ENCODE measurements around the gene KNCN. TPM values are rescaled to one million over a fixed set of nuclear protein-coding genes. Genes with fewer than 3 reads are reported as not detected.
A peak's percentile ranks its signal among the peaks of the same experiment; 100 is the strongest.

Gene KNCN
- total and polyA plus RNA-seq, 2 experiments from 2014 or later, result not detected

GRCh38 chr1:46558141-46558963 lies 6.9 kb upstream of the KNCN start:
- Mint-ChIP-seq H3K4me1 (peaks cover 10% of the 10 kb centered on the region), H3K9me3 (no peaks in the 10 kb centered on the region), H3K27me3 (ENCODE audit: insufficient read depth, low read depth, poor library complexity) (peaks cover 7% of the 10 kb centered on the region), H3K27ac (no peak overlapping the region), H3K4me3 (no peak overlapping the region; the same call in 2 of the 3 replicates), H3K36me3 (ENCODE audit: low read depth) (no peaks in the 10 kb centered on the region; the same call in 2 of the 3 replicates)
- Histone ChIP-seq H2AFZ (no peak overlapping the region), H4K20me1 (replicated peaks; ENCODE audit: insufficient read depth) (no peaks in the 10 kb centered on the region), H3K27ac (ENCODE audit: low read depth) (no peak overlapping the region), H3K4me2 (no peak overlapping the region), H3K36me3 (ENCODE audit: insufficient read depth) (no peaks in the 10 kb centered on the region), H3K79me2 (replicated peaks; ENCODE audit: insufficient read depth) (no peaks in the 10 kb centered on the region), H3F3A (replicated peaks; ENCODE audit: low read depth) (no peaks in the 10 kb centered on the region), H3K9me2 (ENCODE audit: insufficient read depth) (no peaks in the 10 kb centered on the region), H3K4me3 (no peak overlapping the region), H3K27me3 (ENCODE audit: insufficient read depth) (no peaks in the 10 kb centered on the region), H3K4me1 (ENCODE audit: insufficient read depth) (no peaks in the 10 kb centered on the region)
- DNase-seq (ENCODE audit: low spot score) (peak; percentile 39), ATAC-seq (peak; percentile 54)
- TF ChIP-seq REST (IDR thresholded peaks at IDR 0.05; ENCODE audit: unreplicated experiment) (no peak), EZH2phosphoT487 (IDR thresholded peaks at IDR 0.05; ENCODE audit: unreplicated experiment) (no peak), JUNB (IDR thresholded peaks at IDR 0.05; ENCODE audit: unreplicated experiment) (no peak), ZNF331 (CRISPR knock-in tag; IDR thresholded peaks at IDR 0.05; ENCODE audit: low read depth) (no peak), POLR2AphosphoS5 (IDR thresholded peaks at IDR 0.05; ENCODE audit: low read depth) (no peak), NANOG (IDR thresholded peaks at IDR 0.05; ENCODE audit: borderline replicate concordance) (no peak), ETS1 (IDR thresholded peaks at IDR 0.05) (no peak), CREB1 (CRISPR knock-in tag; IDR thresholded peaks at IDR 0.05; ENCODE audit: low read depth) (no peak), CTCF (conservative IDR thresholded peaks at IDR 0.05; ENCODE audit: low read depth in 2 of 2) (no peak), ZNF114 (CRISPR knock-in tag; IDR thresholded peaks at IDR 0.05) (no peak), EZH2 (IDR thresholded peaks at IDR 0.05; ENCODE audit: low read depth, unreplicated experiment) (no peak), STAT1 (IDR thresholded peaks at IDR 0.05; ENCODE audit: unreplicated experiment) (no peak)
- TF ChIP-seq, protein P1, sequence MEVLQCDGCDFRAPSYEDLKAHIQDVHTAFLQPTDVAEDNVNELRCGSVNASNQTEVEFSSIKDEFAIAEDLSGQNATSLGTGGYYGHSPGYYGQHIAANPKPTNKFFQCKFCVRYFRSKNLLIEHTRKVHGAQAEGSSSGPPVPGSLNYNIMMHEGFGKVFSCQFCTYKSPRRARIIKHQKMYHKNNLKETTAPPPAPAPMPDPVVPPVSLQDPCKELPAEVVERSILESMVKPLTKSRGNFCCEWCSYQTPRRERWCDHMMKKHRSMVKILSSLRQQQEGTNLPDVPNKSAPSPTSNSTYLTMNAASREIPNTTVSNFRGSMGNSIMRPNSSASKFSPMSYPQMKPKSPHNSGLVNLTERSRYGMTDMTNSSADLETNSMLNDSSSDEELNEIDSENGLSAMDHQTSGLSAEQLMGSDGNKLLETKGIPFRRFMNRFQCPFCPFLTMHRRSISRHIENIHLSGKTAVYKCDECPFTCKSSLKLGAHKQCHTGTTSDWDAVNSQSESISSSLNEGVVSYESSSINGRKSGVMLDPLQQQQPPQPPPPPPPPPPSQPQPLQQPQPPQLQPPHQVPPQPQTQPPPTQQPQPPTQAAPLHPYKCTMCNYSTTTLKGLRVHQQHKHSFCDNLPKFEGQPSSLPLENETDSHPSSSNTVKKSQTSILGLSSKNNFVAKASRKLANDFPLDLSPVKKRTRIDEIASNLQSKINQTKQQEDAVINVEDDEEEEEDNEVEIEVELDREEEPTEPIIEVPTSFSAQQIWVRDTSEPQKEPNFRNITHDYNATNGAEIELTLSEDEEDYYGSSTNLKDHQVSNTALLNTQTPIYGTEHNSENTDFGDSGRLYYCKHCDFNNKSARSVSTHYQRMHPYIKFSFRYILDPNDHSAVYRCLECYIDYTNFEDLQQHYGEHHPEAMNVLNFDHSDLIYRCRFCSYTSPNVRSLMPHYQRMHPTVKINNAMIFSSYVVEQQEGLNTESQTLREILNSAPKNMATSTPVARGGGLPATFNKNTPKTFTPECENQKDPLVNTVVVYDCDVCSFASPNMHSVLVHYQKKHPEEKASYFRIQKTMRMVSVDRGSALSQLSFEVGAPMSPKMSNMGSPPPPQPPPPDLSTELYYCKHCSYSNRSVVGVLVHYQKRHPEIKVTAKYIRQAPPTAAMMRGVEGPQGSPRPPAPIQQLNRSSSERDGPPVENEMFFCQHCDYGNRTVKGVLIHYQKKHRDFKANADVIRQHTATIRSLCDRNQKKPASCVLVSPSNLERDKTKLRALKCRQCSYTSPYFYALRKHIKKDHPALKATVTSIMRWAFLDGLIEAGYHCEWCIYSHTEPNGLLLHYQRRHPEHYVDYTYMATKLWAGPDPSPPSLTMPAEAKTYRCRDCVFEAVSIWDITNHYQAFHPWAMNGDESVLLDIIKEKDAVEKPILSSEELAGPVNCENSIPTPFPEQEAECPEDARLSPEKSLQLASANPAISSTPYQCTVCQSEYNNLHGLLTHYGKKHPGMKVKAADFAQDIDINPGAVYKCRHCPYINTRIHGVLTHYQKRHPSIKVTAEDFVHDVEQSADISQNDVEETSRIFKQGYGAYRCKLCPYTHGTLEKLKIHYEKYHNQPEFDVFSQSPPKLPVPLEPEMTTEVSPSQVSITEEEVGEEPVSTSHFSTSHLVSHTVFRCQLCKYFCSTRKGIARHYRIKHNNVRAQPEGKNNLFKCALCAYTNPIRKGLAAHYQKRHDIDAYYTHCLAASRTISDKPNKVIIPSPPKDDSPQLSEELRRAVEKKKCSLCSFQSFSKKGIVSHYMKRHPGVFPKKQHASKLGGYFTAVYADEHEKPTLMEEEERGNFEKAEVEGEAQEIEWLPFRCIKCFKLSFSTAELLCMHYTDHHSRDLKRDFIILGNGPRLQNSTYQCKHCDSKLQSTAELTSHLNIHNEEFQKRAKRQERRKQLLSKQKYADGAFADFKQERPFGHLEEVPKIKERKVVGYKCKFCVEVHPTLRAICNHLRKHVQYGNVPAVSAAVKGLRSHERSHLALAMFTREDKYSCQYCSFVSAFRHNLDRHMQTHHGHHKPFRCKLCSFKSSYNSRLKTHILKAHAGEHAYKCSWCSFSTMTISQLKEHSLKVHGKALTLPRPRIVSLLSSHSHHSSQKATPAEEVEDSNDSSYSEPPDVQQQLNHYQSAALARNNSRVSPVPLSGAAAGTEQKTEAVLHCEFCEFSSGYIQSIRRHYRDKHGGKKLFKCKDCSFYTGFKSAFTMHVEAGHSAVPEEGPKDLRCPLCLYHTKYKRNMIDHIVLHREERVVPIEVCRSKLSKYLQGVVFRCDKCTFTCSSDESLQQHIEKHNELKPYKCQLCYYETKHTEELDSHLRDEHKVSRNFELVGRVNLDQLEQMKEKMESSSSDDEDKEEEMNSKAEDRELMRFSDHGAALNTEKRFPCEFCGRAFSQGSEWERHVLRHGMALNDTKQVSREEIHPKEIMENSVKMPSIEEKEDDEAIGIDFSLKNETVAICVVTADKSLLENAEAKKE (CRISPR knock-in tag; IDR thresholded peaks at IDR 0.05), result no peak
